Activated CD4-positive, alpha-beta T cell treated with anti-CD3 and anti-CD28 coated beads for 36 hours (primary cell): ENCODE results near the gene OR1C1. TPM values are rescaled to one million over a fixed set of nuclear protein-coding genes. Genes with fewer than 3 reads are reported as not detected.
"Not testable (repeated sequence)": the region's sequence is repeated elsewhere in the genome, so short reads cannot be mapped to it uniquely, and the experiment has no call there.

Experiments
- ATAC-seq: fragments of 200-7000 bp; cut with Tn5 transposase; one replicate; pipeline ENCODE4 v1.10.0; 2021; ENCODE audit warnings: mild to moderate bottlenecking, moderate library complexity
- CTCF ChIA-PET: fragments of 350-600 bp; sonication (Branson Sonifier 250); formaldehyde crosslinking; loops from one replicate; lab custom pipeline; 2021; ENCODE audit warnings: antibody characterized with exemption; lab: Charles Lee
- POLR2A ChIA-PET: fragments of 350-600 bp; sonication (Branson Sonifier 250); formaldehyde crosslinking; loops from one replicate; lab custom pipeline; 2021; ENCODE audit warnings: antibody characterized with exemption, inconsistent platforms; lab: Charles Lee
- DNase-seq: peaks from one replicate; pipeline ENCODE4 v3.0.0-alpha.2; 2020
- H3K27ac Mint-ChIP-seq: one replicate; pipeline ENCODE4 v1.8.0; 2021; ENCODE audit warnings: mixed read lengths
- H3K27me3 Mint-ChIP-seq: one replicate; pipeline ENCODE4 v1.8.0; 2021; ENCODE audit warnings: mixed read lengths
- H3K36me3 Mint-ChIP-seq: one replicate; pipeline ENCODE4 v1.8.0; 2021; ENCODE audit warnings: low read depth, mixed read lengths
- H3K4me1 Mint-ChIP-seq: one replicate; pipeline ENCODE4 v1.8.0; 2021; ENCODE audit warnings: mixed read lengths
- H3K4me3 Mint-ChIP-seq: one replicate; pipeline ENCODE4 v1.8.0; 2021; ENCODE audit warnings: mild to moderate bottlenecking, moderate library complexity, mixed read lengths
- H3K9me3 Mint-ChIP-seq: one replicate; pipeline ENCODE4 v1.8.0; 2021; ENCODE audit warnings: low read depth, mixed read lengths
- intact Hi-C, 2 experiments: fragments of 100-400 bp; cut with DNase I in 1 of 2; cut with micrococcal nuclease in 1 of 2; formaldehyde crosslinking; loops; one replicate each; pipeline versions ENCODE4 v1.14.2 to v1.15.1; 2022 to 2024; cut with DNase I, micrococcal nuclease
- total RNA-seq, 2 experiments: library from RNA; stranded (reverse); gene quantifications; one replicate each; pipeline ENCODE4 v1.2.3, GENCODE V29; 2021

The OR1C1 gene
- not detected for total RNA-seq

GRCh38 chr1:247760456-247760855, at the start of gene OR1C1:
Gene OR1C1, minus strand, starts transcription at chr1:247760556. Its CDS starts 2,150 bp downstream, at chr1:247758406.
- intact Hi-C loops, result no loop called here
- H3K4me1 Mint-ChIP-seq, result no peaks in the 10 kb centered on the region
- DNase-seq, result no peak
- no peak within 1 kb of the TSS for H3K4me3 Mint-ChIP-seq
- ChIA-PET POLR2A (no interaction called here), CTCF (no interaction called here)
- H3K9me3 Mint-ChIP-seq, result peaks cover 2% of the 10 kb centered on the region
- no peaks in the 10 kb centered on the region for H3K36me3 Mint-ChIP-seq
- no peak for ATAC-seq
- H3K27ac Mint-ChIP-seq, result no peak within 1 kb of the TSS
- H3K27me3 Mint-ChIP-seq, result no peaks in the 10 kb centered on the region

- POLR2A ChIA-PET, result no interaction called here
- Mint-ChIP-seq H3K9me3 (peaks cover 4% of the 10 kb centered on the region), H3K27me3 (peaks cover 6% of the 10 kb centered on the region), H3K4me3 (no peak overlapping the region), H3K36me3 (no peaks in the 10 kb centered on the region), H3K4me1 (no peaks in the 10 kb centered on the region), H3K27ac (no peak overlapping the region)
- DNase-seq (no peak), ATAC-seq (no peak)
- CTCF ChIA-PET, result no interaction called here
- intact Hi-C loops, result no loop called here
Measured at GRCh38 chr1:247797518-247797917, 37.2 kb upstream of the OR1C1 start.

GRCh38 chr1:247769603-247770002, 9.2 kb upstream of the OR1C1 start:
- Mint-ChIP-seq H3K4me3 (no peak overlapping the region), H3K27me3 (no peaks in the 10 kb centered on the region), H3K27ac (no peak overlapping the region), H3K9me3 (peaks cover 2% of the 10 kb centered on the region), H3K4me1 (no peaks in the 10 kb centered on the region), H3K36me3 (no peaks in the 10 kb centered on the region)
- ChIA-PET POLR2A (no interaction called here), CTCF (no interaction called here)
- intact Hi-C loops, result no loop called here
- no peak for DNase-seq
- ATAC-seq, result no peak

- intact Hi-C loops, H3K27ac Mint-ChIP-seq, H3K36me3 Mint-ChIP-seq, H3K4me3 Mint-ChIP-seq, H3K9me3 Mint-ChIP-seq, CTCF ChIA-PET, POLR2A ChIA-PET, H3K27me3 Mint-ChIP-seq, H3K4me1 Mint-ChIP-seq, ATAC-seq, DNase-seq: not testable (repeated sequence)
Measured at GRCh38 chr1:247754311-247754710, 6.0 kb downstream of the OR1C1 start.

- POLR2A ChIA-PET, result no interaction called here
- no peaks in the 10 kb centered on the region for H3K36me3 Mint-ChIP-seq
- H3K27me3 Mint-ChIP-seq, result no peaks in the 10 kb centered on the region
Measured at GRCh38 chr1:247749870-247750269, 10.5 kb downstream of the OR1C1 start.

GRCh38 chr1:247748041-247748440, 12.3 kb downstream of the OR1C1 start, which contains the start of gene OR14A2:
Gene OR14A2, minus strand, starts transcription at chr1:247748141.
- ATAC-seq, result no peak
- Mint-ChIP-seq H3K27me3 (peaks cover 2% of the 10 kb centered on the region), H3K27ac (no peak within 1 kb of the TSS), H3K4me3 (no peak within 1 kb of the TSS), H3K9me3 (peaks cover 11% of the 10 kb centered on the region), H3K4me1 (no peaks in the 10 kb centered on the region), H3K36me3 (no peaks in the 10 kb centered on the region)
- DNase-seq, result no peak
- POLR2A ChIA-PET, result no interaction called here
- CTCF ChIA-PET, result no interaction called here
- intact Hi-C loops, result no loop called here

More at GRCh38 chr1:247749870-247750269, 10.5 kb downstream of the OR1C1 start:
- DNase-seq (no peak), ATAC-seq (no peak)
- peaks cover 11% of the 10 kb centered on the region for H3K9me3 Mint-ChIP-seq
- H3K4me3 Mint-ChIP-seq, result no peak overlapping the region
- H3K4me1 Mint-ChIP-seq, result no peaks in the 10 kb centered on the region
- CTCF ChIA-PET, result no interaction called here
- no peak overlapping the region for H3K27ac Mint-ChIP-seq
- intact Hi-C loops, result no loop called here

GRCh38 chr1:247747616-247748015, 12.7 kb downstream of the OR1C1 start:
- Mint-ChIP-seq H3K27me3 (peaks cover 2% of the 10 kb centered on the region), H3K4me3 (no peak overlapping the region), H3K27ac (no peak overlapping the region), H3K4me1 (no peaks in the 10 kb centered on the region), H3K36me3 (no peaks in the 10 kb centered on the region), H3K9me3 (peaks cover 11% of the 10 kb centered on the region)
- DNase-seq (no peak), ATAC-seq (no peak)
- intact Hi-C loops, result no loop called here
- ChIA-PET CTCF (no interaction called here), POLR2A (no interaction called here)

GRCh38 chr1:247746391-247746935, 13.9 kb downstream of the OR1C1 start:
- Mint-ChIP-seq H3K27ac (no peak overlapping the region), H3K9me3 (peaks cover 11% of the 10 kb centered on the region)
- CTCF ChIA-PET, result no interaction called here

GRCh38 chr1:247742215-247742760, 18.1 kb downstream of the OR1C1 start:
- CTCF ChIA-PET, DNase-seq, H3K4me1 Mint-ChIP-seq, intact Hi-C loops, H3K36me3 Mint-ChIP-seq, H3K9me3 Mint-ChIP-seq, H3K27me3 Mint-ChIP-seq, H3K4me3 Mint-ChIP-seq, H3K27ac Mint-ChIP-seq, POLR2A ChIA-PET, ATAC-seq: not testable (repeated sequence)

More at GRCh38 chr1:247746391-247746935, 13.9 kb downstream of the OR1C1 start:
- intact Hi-C loops, result no loop called here
- no peak for ATAC-seq
- no peak overlapping the region for H3K4me3 Mint-ChIP-seq
- peaks cover 2% of the 10 kb centered on the region for H3K27me3 Mint-ChIP-seq
- no peaks in the 10 kb centered on the region for H3K36me3 Mint-ChIP-seq
- no peak for DNase-seq
- H3K4me1 Mint-ChIP-seq, result no peaks in the 10 kb centered on the region
- POLR2A ChIA-PET, result no interaction called here

- peaks cover 4% of the 10 kb centered on the region for H3K27me3 Mint-ChIP-seq
- POLR2A ChIA-PET, result no interaction called here
Measured at GRCh38 chr1:247741756-247742155, 18.6 kb downstream of the OR1C1 start.

GRCh38 chr1:247740721-247741120, 19.6 kb downstream of the OR1C1 start:
- Mint-ChIP-seq H3K36me3 (no peaks in the 10 kb centered on the region), H3K4me1 (no peaks in the 10 kb centered on the region), H3K27me3 (peaks cover 4% of the 10 kb centered on the region), H3K4me3 (no peak overlapping the region), H3K27ac (no peak overlapping the region), H3K9me3 (no peaks in the 10 kb centered on the region)
- CTCF ChIA-PET, result no interaction called here
- POLR2A ChIA-PET, result no interaction called here
- intact Hi-C loops, result no loop called here
- no peak for DNase-seq
- no peak for ATAC-seq

More at GRCh38 chr1:247741756-247742155, 18.6 kb downstream of the OR1C1 start:
- H3K9me3 Mint-ChIP-seq, result no peaks in the 10 kb centered on the region
- H3K27ac Mint-ChIP-seq, result no peak overlapping the region
- CTCF ChIA-PET, result no interaction called here
- DNase-seq (no peak), ATAC-seq (no peak)
- no peak overlapping the region for H3K4me3 Mint-ChIP-seq
- intact Hi-C loops, result no loop called here
- H3K36me3 Mint-ChIP-seq, result no peaks in the 10 kb centered on the region
- H3K4me1 Mint-ChIP-seq, result no peaks in the 10 kb centered on the region

GRCh38 chr1:247738315-247738714, 22.0 kb downstream of the OR1C1 start, which contains the start of gene OR14K1:
Gene OR14K1, plus strand, starts transcription at chr1:247738615. Its CDS starts 0 bp downstream, at chr1:247738615.
- no peak for ATAC-seq
- H3K4me1 Mint-ChIP-seq, result no peaks in the 10 kb centered on the region
- no peak within 1 kb of the TSS for H3K4me3 Mint-ChIP-seq
- ChIA-PET POLR2A (no interaction called here), CTCF (no interaction called here)
- no peaks in the 10 kb centered on the region for H3K9me3 Mint-ChIP-seq
- H3K27ac Mint-ChIP-seq, result no peak within 1 kb of the TSS
- peaks cover 4% of the 10 kb centered on the region for H3K27me3 Mint-ChIP-seq
- H3K36me3 Mint-ChIP-seq, result no peaks in the 10 kb centered on the region
- DNase-seq, result no peak
- intact Hi-C loops, result no loop called here
